Calu3 (cell line): ENCODE measurements around the gene PWWP2B. TPM values are rescaled to one million over a fixed set of nuclear protein-coding genes. Genes with fewer than 3 reads are reported as not detected.

ENCODE experiments used
- BruUV-seq: library from RNA; stranded (reverse); fragments of 400-500 nt; replicated peaks from 2 replicates; lab custom pipeline; 2021; lab: Mats Ljungman, UMichigan
- CTCF ChIA-PET: fragments of 300-600 bp; sonication (Branson Sonifier 250); formaldehyde crosslinking; loops from one replicate; lab custom pipeline; 2022; ENCODE audit warnings: antibody characterized with exemption; lab: Charles Lee
- DNase-seq: peaks from one replicate; pipeline ENCODE4 v3.0.0; 2022
- H3K27ac Mint-ChIP-seq: one replicate; pipeline ENCODE4 v1.8.0; 2022; ENCODE audit warnings: mixed read lengths; ENCODE audit not compliant: unreplicated experiment
- H3K27me3 Mint-ChIP-seq: one replicate; pipeline ENCODE4 v1.8.0; 2022; ENCODE audit warnings: mixed read lengths; ENCODE audit not compliant: unreplicated experiment
- H3K36me3 Mint-ChIP-seq: one replicate; pipeline ENCODE4 v1.8.0; 2022; ENCODE audit warnings: mild to moderate bottlenecking, moderate library complexity, mixed read lengths; ENCODE audit not compliant: insufficient read depth, unreplicated experiment
- H3K4me1 Mint-ChIP-seq: one replicate; pipeline ENCODE4 v1.8.0; 2022; ENCODE audit warnings: mild to moderate bottlenecking, low read depth, mixed read lengths; ENCODE audit not compliant: unreplicated experiment
- H3K4me3 Mint-ChIP-seq: one replicate; pipeline ENCODE4 v1.8.0; 2022; ENCODE audit warnings: mild to moderate bottlenecking, low read depth, moderate library complexity, mixed read lengths; ENCODE audit not compliant: unreplicated experiment
- H3K9me3 Mint-ChIP-seq: one replicate; pipeline ENCODE4 v1.8.0; 2022; ENCODE audit warnings: low read depth, mixed read lengths; ENCODE audit not compliant: unreplicated experiment
- intact Hi-C: fragments of 100-400 bp; cut with micrococcal nuclease; formaldehyde crosslinking; loops from one replicate; pipeline ENCODE4 v1.10.0; 2022; ENCODE audit not compliant: unreplicated experiment
- total RNA-seq: library from RNA; stranded (reverse); gene quantifications from 2 replicates; pipeline ENCODE4 v1.2.3, GENCODE V29; 2022
- TF ChIP-seq, protein P1 (sequence below): fragments of 200-600 bp; IDR thresholded peaks from one replicate; pipeline ENCODE4 v1.8.0; 2022; ENCODE audit warnings: antibody characterized with exemption; ENCODE audit not compliant: unreplicated experiment

PWWP2B gene
- total RNA-seq, 1 experiment from 2014 or later: 12.9 TPM

DNA sequence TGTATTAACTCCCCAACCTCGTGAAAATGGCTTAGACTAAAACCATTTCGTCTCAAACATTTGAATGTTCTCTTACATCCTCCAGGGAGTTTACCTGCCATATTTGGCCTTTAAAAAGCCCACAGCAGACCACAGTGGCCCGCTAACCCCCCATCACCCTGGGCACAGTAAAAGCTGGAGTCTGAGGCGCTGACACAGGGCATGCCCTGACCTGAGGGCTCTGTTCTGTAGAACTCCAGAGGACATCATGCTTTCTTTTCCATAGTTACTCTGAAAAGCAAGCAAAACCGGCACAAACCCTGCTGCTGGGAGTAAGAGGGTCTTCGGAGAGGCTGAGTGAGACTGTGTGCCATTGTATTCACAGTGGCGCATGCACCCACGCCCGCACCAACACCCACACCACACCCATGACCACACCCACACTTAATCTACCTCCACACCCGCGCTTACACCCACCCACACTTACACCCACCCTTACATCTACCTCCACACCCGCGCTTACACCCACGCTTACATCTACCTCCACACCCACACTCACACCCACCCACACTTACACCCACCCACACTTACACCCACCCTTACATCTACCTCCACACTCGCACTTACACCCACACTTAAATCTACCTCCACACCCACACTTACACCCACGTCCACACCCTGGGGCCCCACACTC, 32.9 kb upstream of the PWWP2B start:
- Mint-ChIP-seq H3K36me3 (peaks cover 5% of the 10 kb centered on the region), H3K27ac (no peak overlapping the region), H3K9me3 (no peaks in the 10 kb centered on the region), H3K27me3 (no peaks in the 10 kb centered on the region), H3K4me3 (no peak overlapping the region), H3K4me1 (no peaks in the 10 kb centered on the region)
- no TSS peak for BruUV-seq
- CTCF ChIA-PET: no interaction called here
- intact Hi-C loops: no loop called here
- TF ChIP-seq, protein P1, sequence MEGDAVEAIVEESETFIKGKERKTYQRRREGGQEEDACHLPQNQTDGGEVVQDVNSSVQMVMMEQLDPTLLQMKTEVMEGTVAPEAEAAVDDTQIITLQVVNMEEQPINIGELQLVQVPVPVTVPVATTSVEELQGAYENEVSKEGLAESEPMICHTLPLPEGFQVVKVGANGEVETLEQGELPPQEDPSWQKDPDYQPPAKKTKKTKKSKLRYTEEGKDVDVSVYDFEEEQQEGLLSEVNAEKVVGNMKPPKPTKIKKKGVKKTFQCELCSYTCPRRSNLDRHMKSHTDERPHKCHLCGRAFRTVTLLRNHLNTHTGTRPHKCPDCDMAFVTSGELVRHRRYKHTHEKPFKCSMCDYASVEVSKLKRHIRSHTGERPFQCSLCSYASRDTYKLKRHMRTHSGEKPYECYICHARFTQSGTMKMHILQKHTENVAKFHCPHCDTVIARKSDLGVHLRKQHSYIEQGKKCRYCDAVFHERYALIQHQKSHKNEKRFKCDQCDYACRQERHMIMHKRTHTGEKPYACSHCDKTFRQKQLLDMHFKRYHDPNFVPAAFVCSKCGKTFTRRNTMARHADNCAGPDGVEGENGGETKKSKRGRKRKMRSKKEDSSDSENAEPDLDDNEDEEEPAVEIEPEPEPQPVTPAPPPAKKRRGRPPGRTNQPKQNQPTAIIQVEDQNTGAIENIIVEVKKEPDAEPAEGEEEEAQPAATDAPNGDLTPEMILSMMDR: no peak
- no peak for DNase-seq

DNA sequence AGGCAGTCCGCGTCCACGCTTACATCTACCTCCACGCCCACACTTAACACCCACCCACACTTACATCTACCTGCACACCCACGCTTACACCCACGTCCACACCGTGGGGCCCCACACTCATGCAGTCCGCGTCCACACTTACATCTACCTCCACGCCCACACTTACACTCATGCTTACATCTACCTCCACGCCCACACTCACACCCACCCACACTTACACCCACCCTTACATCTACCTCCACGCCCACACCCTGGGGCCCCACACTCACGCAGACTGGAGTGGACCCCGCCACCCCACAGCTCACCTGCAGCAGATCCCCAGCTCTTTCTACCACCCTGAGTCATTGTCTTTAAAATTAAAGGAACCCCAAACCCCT, 32.4 kb upstream of the PWWP2B start:
- DNase-seq: no peak
- peaks cover 5% of the 10 kb centered on the region for H3K36me3 Mint-ChIP-seq
- no TSS peak for BruUV-seq
- no peak overlapping the region for H3K27ac Mint-ChIP-seq
- H3K9me3 Mint-ChIP-seq: no peaks in the 10 kb centered on the region
- no peaks in the 10 kb centered on the region for H3K4me1 Mint-ChIP-seq
- no peak overlapping the region for H3K4me3 Mint-ChIP-seq
- intact Hi-C loops: no loop called here
- H3K27me3 Mint-ChIP-seq: no peaks in the 10 kb centered on the region
- TF ChIP-seq, protein P1: no peak
- CTCF ChIA-PET: no interaction called here

DNA sequence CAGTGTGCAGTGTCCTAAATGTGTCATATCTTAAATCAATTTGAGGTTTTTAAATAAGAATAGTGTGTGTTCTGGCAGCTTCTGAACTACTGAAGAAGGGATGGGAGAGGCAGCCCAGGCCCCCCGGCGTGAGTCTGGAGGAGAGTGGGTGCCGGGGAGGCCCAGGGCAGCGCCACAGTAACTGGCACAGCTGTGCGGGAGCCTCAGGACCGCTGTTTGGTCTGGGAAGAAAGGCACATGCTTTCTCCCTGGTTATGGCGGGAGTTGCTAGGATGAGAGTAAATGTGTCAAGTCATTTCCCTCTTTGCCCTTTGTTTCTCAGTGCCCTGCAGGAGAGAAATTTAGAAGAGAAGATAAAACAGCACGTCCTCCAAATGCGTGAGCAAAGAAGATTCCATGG, 31.9 kb upstream of the PWWP2B start:
- Mint-ChIP-seq H3K27me3 (no peaks in the 10 kb centered on the region), H3K36me3 (peaks cover 5% of the 10 kb centered on the region), H3K9me3 (no peaks in the 10 kb centered on the region), H3K4me3 (no peak overlapping the region), H3K27ac (no peak overlapping the region), H3K4me1 (no peaks in the 10 kb centered on the region)
- CTCF ChIA-PET: no interaction called here
- intact Hi-C loops: no loop called here
- BruUV-seq: no TSS peak
- TF ChIP-seq, protein P1: no peak
- DNase-seq: no peak

DNA sequence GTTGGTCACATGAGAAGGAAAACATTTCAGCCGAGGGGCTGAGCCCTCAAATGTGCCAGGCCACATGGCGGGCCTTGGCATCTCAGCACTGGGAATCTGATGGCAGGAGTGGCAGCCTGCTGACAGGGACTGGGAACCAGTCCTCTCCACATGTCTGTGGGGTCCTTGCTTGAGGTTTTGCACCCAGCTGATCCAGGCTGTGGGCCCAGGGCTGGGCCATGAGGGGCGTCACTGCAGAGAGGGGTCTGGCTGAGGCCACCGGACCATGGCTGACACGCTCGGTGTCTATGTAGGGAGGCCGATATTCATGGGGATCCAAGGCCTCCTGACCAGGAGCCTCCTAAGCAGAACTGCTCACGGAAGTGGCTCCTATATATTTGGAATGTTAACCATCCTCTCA, 31.0 kb upstream of the PWWP2B start:
- Mint-ChIP-seq H3K27ac (no peak overlapping the region), H3K27me3 (no peaks in the 10 kb centered on the region), H3K4me1 (no peaks in the 10 kb centered on the region), H3K4me3 (no peak overlapping the region), H3K36me3 (peaks cover 5% of the 10 kb centered on the region), H3K9me3 (no peaks in the 10 kb centered on the region)
- intact Hi-C loops: no loop called here
- CTCF ChIA-PET: no interaction called here
- no peak for DNase-seq
- BruUV-seq: no TSS peak
- TF ChIP-seq, protein P1: no peak
